Measurements from ENCODE around the gene CTSA. TPM values are rescaled to one million over a fixed set of nuclear protein-coding genes. Genes with fewer than 3 reads are reported as not detected.

Gene CTSA
- polyA plus RNA-seq, 5 donors, result 69.0 to 75.0 (median 72.0) TPM

DNA sequence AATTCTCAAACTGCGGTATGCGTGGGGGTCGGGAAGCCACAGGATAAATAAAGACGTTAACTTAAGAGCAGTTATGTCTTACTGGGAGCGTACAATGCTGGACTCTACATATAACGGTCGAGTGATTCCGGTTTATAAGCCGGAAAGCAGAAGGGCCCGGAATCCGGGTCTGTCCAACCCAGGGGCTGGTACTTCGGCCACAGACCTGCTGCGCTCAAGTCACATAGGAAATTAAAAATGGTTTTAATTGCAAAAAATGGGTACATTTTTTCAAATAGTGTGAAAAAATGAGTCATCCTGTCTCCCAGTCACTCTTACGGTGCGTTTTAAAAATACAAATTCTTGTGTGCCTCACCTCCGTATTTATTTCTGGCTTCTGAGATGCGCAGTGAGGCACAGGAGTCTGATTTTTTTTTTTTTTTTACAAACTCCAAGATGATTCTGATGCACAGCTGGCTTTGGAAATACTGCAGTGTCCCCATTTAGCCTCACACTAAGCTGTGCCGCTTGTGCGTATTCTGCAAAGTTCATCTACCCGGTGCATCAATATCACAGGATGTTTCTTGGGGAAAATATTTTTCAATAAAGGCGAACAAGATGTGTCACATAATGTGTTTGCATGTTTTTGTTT, 44.4 kb downstream of the CTSA start:
- DNase-seq, result no peak

DNA sequence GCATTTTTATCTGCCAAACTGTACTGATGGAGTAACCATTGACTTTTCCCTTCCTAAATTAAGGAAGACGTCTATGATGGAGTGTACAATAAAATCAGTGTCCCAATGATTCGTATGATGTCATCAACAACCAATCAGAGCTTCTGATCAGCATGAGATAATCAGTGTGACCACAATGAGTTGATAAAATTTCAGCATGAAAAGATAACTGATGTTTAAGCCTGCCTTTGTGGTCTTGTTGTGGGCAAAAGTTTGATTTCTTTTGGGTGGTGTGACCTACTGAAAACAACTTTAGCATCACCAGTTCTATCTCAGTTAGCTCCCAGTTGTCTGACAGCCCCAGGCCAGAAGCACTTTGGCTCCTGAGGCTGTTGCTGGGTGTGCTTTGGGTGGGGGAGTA, 46.6 kb downstream of the CTSA start:
- DNase-seq, result no peak

DNA sequence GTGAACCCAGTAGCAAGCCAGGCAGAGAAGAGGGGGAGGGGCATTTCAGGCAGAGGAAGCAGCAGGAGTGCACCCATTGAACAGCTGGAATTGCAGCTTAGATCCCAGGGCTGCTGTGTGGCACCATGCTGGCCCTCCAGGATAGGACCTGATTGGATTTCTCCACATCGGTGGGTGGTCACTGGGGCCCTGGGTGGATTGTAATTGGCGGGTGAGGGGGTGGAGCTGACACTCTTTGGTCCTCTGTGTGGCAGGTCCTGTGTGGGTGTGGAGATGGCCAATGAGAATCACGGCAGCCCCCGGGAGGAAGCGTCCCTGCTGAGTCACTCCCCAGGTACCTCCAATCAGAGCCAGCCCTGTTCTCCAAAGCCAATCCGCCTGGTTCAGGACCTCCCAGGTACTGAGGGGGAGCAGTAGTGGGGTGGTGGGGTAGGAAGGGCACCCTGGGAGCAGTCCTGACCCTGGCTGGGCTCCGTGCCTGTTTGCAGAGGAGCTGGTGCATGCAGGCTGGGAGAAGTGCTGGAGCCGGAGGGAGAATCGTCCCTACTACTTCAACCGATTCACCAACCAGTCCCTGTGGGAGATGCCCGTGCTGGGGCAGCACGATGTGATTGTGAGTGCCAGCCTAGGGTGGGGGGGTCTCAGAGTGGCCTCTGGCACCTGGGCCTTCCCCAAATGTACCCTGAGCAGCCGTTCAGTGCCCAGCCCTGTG, 47.7 kb downstream of the CTSA start:
- DNase-seq, result no peak

DNA sequence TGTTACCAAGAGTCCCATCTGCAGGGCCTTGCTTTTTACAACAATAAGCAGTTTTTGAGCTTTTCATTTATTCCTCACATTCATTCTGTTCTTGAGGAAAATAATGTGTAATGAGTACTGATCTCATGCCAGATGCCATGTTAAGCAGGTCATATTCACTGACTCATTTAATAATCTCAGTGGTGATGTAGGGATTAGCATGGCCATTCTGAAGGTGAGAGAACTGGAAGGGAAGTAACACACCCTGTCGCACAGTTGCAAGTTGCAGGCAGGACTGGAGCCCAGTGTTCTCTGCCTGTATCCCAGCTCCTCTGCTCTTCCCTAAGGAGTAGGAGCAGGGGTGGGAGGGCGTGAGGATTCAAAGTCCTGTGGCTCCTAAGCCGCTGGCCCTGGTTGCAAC, 48.9 kb downstream of the CTSA start:
- DNase-seq, result no peak

DNA sequence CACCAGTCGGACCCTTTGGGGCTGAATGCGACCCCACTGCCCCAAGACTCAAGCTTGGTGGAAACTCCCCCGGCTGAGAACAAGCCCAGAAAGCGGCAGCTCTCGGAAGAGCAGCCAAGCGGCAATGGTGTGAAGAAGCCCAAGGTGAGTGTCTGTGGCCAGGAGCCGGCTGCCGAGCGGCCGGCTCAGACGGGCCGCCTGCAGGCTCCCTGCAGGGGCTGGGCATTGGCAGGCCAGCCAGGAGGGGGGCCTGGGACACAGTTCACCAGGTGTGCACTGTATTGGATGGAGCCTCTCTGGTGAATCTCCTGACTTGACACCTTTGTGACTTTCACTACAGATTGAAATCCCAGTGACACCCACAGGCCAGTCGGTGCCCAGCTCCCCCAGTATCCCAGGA, 49.3 kb downstream of the CTSA start:
- DNase-seq, result no peak

DNA sequence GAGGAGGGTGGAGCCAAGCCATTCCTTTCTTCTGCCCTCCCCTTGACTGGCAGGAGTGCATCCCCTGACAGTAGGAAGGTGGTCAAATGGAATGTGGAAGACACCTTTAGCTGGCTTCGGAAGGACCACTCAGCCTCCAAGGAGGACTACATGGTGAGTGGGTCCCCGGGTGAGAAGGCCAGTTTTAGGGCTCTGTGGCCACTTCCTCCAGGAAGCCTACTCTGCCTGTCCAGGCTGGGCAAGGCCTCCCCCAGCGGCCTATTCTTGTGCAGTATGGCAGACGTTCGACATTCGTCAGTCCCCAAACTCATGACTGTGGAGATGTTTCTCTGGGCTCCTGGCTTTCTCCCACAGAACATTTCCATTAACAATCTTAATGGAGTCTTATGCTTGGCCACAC, 52.5 kb downstream of the CTSA start:
- no peak for DNase-seq

DNA sequence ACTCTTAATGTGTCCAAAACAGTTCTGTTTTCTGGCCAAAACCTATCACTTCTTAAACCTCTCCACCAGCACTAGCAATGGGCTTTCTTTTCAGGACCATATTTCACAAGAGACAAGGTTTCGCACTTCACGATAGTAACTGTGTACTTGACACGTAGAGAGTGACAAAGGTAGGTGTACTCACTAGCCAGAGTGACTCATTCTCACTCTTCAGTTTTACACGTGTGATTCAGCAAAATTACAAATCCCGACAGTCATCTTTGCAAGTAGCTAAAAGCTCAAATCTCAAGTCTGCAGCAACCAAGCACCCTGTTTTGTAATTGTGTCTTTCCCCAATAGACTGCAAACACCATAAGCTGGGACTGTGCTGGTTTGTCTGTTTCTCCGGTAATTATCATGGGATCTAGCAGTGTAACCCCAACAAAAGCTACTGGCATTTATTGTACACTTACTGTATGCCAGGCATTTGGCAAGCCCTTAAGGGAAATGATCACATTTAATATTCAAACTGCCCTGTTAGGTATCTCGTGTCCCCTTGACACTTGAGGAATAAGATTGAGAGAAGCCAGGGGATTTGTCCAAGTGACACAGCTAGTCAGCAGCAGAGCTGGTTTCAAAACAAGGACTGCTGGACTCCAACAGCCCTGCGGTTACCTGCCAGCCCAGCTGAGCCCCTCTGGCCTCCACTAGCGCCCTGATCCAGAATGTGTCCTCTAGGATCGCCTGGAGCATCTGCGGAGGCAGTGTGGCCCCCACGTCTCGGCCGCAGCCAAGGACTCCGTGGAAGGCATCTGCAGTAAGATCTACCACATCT, 53.2 kb downstream of the CTSA start:
- DNase-seq, result no peak

DNA sequence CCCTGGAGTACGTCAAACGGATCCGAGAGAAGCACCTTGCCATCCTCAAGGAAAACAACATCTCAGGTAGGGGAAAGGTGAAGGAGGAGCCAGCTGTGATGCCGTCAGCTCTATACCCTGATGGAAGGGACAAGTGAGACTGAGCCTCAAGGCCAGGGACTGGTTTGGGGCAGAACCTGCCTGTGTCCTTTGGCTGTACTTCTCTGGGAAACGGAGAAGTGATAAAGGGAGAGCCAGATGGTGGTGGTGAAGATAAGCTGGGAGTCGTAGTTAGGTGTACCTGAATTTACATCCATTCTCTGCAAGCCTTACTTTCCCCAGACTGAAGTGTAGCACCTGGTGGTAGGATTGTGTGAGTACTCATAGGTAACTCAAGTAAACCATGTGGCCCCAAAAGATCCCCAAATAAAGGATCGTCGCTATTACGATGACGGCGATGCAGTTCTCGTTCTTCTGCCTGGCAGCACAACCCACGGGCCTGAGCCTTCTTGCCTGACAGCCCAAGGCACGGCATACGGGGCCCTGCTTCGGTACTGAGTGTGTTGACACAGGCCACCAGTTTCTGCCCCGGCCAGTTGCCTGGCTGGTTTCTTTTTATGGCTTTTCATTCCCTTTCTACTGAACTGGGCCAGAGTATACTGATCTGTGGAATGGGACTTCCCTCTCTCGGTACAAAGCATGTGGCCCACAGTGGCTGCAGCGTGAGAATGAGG, 54.0 kb downstream of the CTSA start:
- no peak for DNase-seq

DNA sequence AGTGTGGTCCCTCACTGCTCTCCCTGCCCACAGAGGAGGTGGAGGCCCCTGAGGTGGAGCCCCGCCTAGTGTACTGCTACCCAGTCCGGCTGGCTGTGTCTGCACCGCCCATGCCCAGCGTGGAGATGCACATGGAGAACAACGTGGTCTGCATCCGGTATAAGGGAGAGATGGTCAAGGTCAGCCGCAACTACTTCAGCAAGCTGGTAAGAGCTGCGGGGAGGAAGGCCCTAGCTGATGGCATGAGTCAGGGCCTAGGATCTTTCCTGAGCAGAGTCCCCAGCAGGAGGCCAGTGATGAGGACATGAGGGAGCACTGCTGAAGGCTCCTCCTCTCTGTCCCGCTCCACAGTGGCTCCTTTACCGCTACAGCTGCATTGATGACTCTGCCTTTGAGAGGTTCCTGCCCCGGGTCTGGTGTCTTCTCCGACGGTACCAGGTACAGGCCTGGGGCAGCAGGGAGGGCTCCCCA, 54.6 kb downstream of the CTSA start:
- DNase-seq, result no peak

DNA sequence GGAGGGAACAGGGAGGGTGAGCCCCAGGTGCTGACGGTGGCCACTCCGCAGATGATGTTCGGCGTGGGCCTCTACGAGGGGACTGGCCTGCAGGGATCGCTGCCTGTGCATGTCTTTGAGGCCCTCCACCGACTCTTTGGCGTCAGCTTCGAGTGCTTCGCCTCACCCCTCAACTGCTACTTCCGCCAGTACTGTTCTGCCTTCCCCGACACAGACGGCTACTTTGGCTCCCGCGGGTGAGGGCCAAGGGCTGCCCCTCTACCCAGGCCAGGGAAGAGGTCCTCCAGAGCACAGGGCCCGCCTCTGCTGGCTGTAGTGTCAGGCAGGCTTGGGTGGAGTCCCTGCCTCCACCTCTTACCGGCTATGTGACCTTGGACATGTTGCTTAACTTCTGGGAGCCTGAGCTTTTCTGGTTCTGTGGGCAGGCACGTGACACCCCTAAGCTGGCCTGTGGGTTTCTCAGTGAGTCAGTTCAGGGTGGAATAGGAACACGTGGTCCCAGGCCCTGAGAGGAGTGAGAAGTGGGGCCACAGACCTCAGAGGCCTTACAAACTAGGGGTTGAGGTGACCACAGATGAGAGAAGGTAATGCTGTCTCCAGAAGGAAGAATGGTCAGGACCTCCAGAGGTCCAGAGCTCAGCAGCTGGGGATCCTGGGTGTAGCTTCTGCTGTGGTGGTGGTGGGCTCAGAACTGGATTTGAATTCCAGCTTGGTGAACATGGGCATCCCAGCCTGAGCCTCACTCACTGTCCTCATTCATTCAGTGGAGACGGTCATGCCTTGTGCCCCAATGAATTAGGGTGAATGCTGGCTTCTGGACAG, 55.2 kb downstream of the CTSA start:
- no peak for DNase-seq

DNA sequence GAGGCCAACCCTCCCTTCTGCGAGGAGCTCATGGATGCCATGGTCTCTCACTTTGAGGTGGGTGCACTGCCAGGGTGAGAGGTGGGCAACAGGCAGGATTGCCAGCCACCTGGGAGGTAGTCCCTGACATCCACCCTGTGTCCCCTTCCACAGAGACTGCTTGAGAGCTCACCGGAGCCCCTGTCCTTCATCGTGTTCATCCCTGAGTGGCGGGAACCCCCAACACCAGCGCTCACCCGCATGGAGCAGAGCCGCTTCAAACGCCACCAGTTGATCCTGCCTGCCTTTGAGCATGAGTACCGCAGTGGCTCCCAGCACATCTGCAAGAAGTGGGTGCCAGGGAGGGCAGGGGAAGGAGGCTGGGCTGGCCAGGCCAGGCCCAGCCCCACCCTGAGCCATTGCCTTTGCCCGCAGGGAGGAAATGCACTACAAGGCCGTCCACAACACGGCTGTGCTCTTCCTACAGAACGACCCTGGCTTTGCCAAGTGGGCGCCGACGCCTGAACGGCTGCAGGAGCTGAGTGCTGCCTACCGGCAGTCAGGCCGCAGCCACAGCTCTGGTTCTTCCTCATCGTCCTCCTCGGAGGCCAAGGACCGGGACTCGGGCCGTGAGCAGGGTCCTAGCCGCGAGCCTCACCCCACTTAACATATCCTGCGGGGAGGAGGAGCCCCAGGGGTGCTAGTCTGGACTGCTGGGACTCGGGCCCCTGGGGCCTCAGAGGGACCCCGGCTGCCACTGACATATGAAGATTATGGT, 56.2 kb downstream of the CTSA start:
- no peak for DNase-seq

DNA sequence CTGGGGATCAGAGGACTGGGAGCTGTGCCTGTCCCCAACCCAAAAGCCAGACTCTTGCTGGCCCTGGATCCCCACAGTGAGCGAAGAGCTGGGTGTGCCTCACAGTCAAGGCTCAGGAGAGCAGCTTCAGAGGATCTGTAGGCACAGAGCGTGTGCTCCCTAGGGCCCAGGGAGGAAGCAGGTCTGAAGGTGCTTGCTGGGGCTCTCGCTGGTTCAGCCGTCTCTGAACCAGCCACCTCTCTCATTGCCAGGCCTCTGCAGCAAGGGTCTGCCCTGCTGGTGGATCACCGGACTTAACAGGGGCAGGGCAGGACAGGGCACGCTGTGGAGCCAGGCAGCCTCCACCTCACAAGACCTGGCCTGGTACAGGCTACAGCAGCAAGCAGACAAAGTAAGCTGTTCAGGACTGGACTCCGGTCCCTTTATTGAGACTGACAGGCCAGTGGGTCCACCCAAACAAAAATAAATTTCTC, 57.2 kb downstream of the CTSA start:
- no peak for DNase-seq

Other genes with a start within 250 kb of the CTSA start
- gene WFDC11, start 221.1 kb upstream of the CTSA start, polyA plus RNA-seq (ENCODE audit: insufficient read depth in 1 of 5, insufficient read length in 5 of 5, low replicate concordance in 1 of 5), result not detected
- gene WFDC13, start 189.3 kb upstream of the CTSA start, polyA plus RNA-seq (ENCODE audit: insufficient read depth in 1 of 5, insufficient read length in 5 of 5, low replicate concordance in 1 of 5), result not detected
- not detected for gene WFDC10B, start 186.3 kb upstream of the CTSA start, polyA plus RNA-seq (ENCODE audit: insufficient read depth in 1 of 5, insufficient read length in 5 of 5, low replicate concordance in 1 of 5)
- gene SPINT4, start 169.0 kb upstream of the CTSA start, polyA plus RNA-seq (ENCODE audit: insufficient read depth in 1 of 5, insufficient read length in 5 of 5, low replicate concordance in 1 of 5), result not detected
- gene WFDC3, start 99.5 kb upstream of the CTSA start, polyA plus RNA-seq (ENCODE audit: insufficient read depth in 1 of 5, insufficient read length in 5 of 5, low replicate concordance in 1 of 5), result 1 to 10 TPM in 2 of 5 donors, under 1 TPM in 3; 0.20 to 1.3 (median 0.71) TPM
- gene DNTTIP1, start 99.4 kb upstream of the CTSA start, polyA plus RNA-seq (ENCODE audit: insufficient read depth in 1 of 5, insufficient read length in 5 of 5, low replicate concordance in 1 of 5), result 10 to 100 TPM; 26.4 to 36.0 (median 28.9) TPM
- gene UBE2C, start 78.7 kb upstream of the CTSA start, polyA plus RNA-seq (ENCODE audit: insufficient read depth in 1 of 5, insufficient read length in 5 of 5, low replicate concordance in 1 of 5), result 100 to 1,000 TPM in 1 of 5 donors, 10 to 100 TPM in 4; 43.4 to 104 (median 68.6) TPM
- 100 to 1,000 TPM in 1 of 5 donors, 1 to 10 TPM in 2, under 1 TPM in 2; 0.29 to 321 (median 3.0) TPM for gene TNNC2, start 64.0 kb upstream of the CTSA start, polyA plus RNA-seq (ENCODE audit: insufficient read depth in 1 of 5, insufficient read length in 5 of 5, low replicate concordance in 1 of 5)
- gene SNX21, start 57.5 kb upstream of the CTSA start, polyA plus RNA-seq (ENCODE audit: insufficient read depth in 1 of 5, insufficient read length in 5 of 5, low replicate concordance in 1 of 5), result 10 to 100 TPM; 13.0 to 22.5 (median 17.7) TPM
- 10 to 100 TPM; 19.2 to 28.4 (median 22.0) TPM for gene ACOT8, start 33.9 kb upstream of the CTSA start, polyA plus RNA-seq (ENCODE audit: insufficient read depth in 1 of 5, insufficient read length in 5 of 5, low replicate concordance in 1 of 5)
- 1 to 10 TPM; 5.0 to 5.9 (median 5.4) TPM for gene ZSWIM3, start 33.7 kb upstream of the CTSA start, polyA plus RNA-seq (ENCODE audit: insufficient read depth in 1 of 5, insufficient read length in 5 of 5, low replicate concordance in 1 of 5)
- gene ZSWIM1, start 10.1 kb upstream of the CTSA start, polyA plus RNA-seq (ENCODE audit: insufficient read depth in 1 of 5, insufficient read length in 5 of 5, low replicate concordance in 1 of 5), result 10 to 100 TPM; 12.0 to 15.5 (median 14.3) TPM
- 1 to 10 TPM; 1.3 to 3.6 (median 3.4) TPM for gene SPATA25, start 3.7 kb upstream of the CTSA start, polyA plus RNA-seq (ENCODE audit: insufficient read depth in 1 of 5, insufficient read length in 5 of 5, low replicate concordance in 1 of 5)
- 1 to 10 TPM; 3.4 to 5.2 (median 4.2) TPM for gene NEURL2, start 127 bp upstream of the CTSA start, polyA plus RNA-seq (ENCODE audit: insufficient read depth in 1 of 5, insufficient read length in 5 of 5, low replicate concordance in 1 of 5)
- gene PLTP, start 20.8 kb downstream of the CTSA start, polyA plus RNA-seq (ENCODE audit: insufficient read depth in 1 of 5, insufficient read length in 5 of 5, low replicate concordance in 1 of 5), result 10 to 100 TPM; 36.4 to 72.4 (median 44.1) TPM
- 10 to 100 TPM; 35.5 to 51.2 (median 44.2) TPM for gene PCIF1, start 43.3 kb downstream of the CTSA start, polyA plus RNA-seq (ENCODE audit: insufficient read depth in 1 of 5, insufficient read length in 5 of 5, low replicate concordance in 1 of 5)
- 10 to 100 TPM; 15.0 to 21.3 (median 16.9) TPM for gene ZNF335, start 80.9 kb downstream of the CTSA start, polyA plus RNA-seq (ENCODE audit: insufficient read depth in 1 of 5, insufficient read length in 5 of 5, low replicate concordance in 1 of 5)
- under 1 TPM; 0.38 to 0.53 (median 0.46) TPM for gene MMP9, start 117.6 kb downstream of the CTSA start, polyA plus RNA-seq (ENCODE audit: insufficient read depth in 1 of 5, insufficient read length in 5 of 5, low replicate concordance in 1 of 5)
- 1 to 10 TPM; 1.1 to 2.3 (median 1.7) TPM for gene SLC12A5, start 137.9 kb downstream of the CTSA start, polyA plus RNA-seq (ENCODE audit: insufficient read depth in 1 of 5, insufficient read length in 5 of 5, low replicate concordance in 1 of 5)
- 10 to 100 TPM; 45.0 to 58.9 (median 49.9) TPM for gene NCOA5, start 198.6 kb downstream of the CTSA start, polyA plus RNA-seq (ENCODE audit: insufficient read depth in 1 of 5, insufficient read length in 5 of 5, low replicate concordance in 1 of 5)
- 10 to 100 TPM; 13.7 to 19.4 (median 17.1) TPM for gene CD40, start 227.0 kb downstream of the CTSA start, polyA plus RNA-seq (ENCODE audit: insufficient read depth in 1 of 5, insufficient read length in 5 of 5, low replicate concordance in 1 of 5)

Measured in right lung (tissue), 5 donors.